ENCODE measurements around the gene SERPINA12. TPM values are rescaled to one million over a fixed set of nuclear protein-coding genes. Genes with fewer than 3 reads are reported as not detected.

SERPINA12 gene
- polyA plus RNA-seq, 1 donor: not detected

GRCh38 chr14:94545131-94545841, 36.0 kb upstream of the SERPINA12 start:
- WGBS (ENCODE audit: insufficient coverage, low lambda C conversion rate): no CpG with 5 or more reads among the region's 15 CpGs
- no peak overlapping the region for H3K4me3 ChIP-seq (ENCODE audit: low read length)
- H3K36me3 ChIP-seq (ENCODE audit: control insufficient read depth, insufficient read depth, low read length): no peaks in the 10 kb centered on the region
- no peak overlapping the region for H3K27ac ChIP-seq (ENCODE audit: low read length)
- no peaks in the 10 kb centered on the region for H3K27me3 ChIP-seq (ENCODE audit: control insufficient read depth, insufficient read depth, low read length)
- no peaks in the 10 kb centered on the region for H3K9me3 ChIP-seq (ENCODE audit: control insufficient read depth, low read depth, low read length)
- no peak for DNase-seq
- peaks cover 15% of the 10 kb centered on the region for H3K4me1 ChIP-seq (ENCODE audit: control insufficient read depth, insufficient read depth, low read length)

DNA sequence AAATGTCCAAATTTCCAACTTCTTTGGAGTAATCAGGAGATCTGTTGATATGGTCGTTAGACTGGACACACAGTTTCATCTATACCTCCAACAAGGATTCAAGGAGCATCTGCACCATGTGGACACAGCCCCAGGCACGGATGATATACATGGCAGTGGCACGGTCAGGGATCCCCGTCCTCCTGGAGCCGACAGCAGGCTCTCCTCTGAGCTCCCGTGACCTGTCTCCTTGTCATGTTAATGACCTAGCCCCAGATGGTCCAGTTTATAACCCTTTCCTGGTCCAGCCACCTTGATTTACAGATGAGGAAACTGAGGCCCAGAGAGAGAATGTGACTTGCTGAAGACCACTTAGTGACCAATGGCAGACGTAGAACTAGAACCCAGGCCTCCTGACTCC, 35.5 kb upstream of the SERPINA12 start:
- 60% methylated on average over 1 of the region's 7 CpGs for WGBS (ENCODE audit: insufficient coverage, low lambda C conversion rate)
- no peaks in the 10 kb centered on the region for H3K9me3 ChIP-seq (ENCODE audit: control insufficient read depth, low read depth, low read length)
- H3K27ac ChIP-seq (ENCODE audit: low read length): no peak overlapping the region
- peaks cover 19% of the 10 kb centered on the region for H3K4me1 ChIP-seq (ENCODE audit: control insufficient read depth, insufficient read depth, low read length)
- no peak for DNase-seq
- no peaks in the 10 kb centered on the region for H3K36me3 ChIP-seq (ENCODE audit: control insufficient read depth, insufficient read depth, low read length)
- no peak overlapping the region for H3K4me3 ChIP-seq (ENCODE audit: low read length)
- H3K27me3 ChIP-seq (ENCODE audit: control insufficient read depth, insufficient read depth, low read length): no peaks in the 10 kb centered on the region

GRCh38 chr14:94543449-94544124, 34.3 kb upstream of the SERPINA12 start:
- Histone ChIP-seq H3K4me1 (ENCODE audit: control insufficient read depth, insufficient read depth, low read length) (peaks cover 19% of the 10 kb centered on the region), H3K4me3 (ENCODE audit: low read length) (no peak overlapping the region), H3K27me3 (ENCODE audit: control insufficient read depth, insufficient read depth, low read length) (no peaks in the 10 kb centered on the region), H3K27ac (ENCODE audit: low read length) (no peak overlapping the region), H3K9me3 (ENCODE audit: control insufficient read depth, low read depth, low read length) (no peaks in the 10 kb centered on the region), H3K36me3 (ENCODE audit: control insufficient read depth, insufficient read depth, low read length) (no peaks in the 10 kb centered on the region)
- no CpG with 5 or more reads among the region's 15 CpGs for WGBS (ENCODE audit: insufficient coverage, low lambda C conversion rate)
- DNase-seq: no peak

DNA sequence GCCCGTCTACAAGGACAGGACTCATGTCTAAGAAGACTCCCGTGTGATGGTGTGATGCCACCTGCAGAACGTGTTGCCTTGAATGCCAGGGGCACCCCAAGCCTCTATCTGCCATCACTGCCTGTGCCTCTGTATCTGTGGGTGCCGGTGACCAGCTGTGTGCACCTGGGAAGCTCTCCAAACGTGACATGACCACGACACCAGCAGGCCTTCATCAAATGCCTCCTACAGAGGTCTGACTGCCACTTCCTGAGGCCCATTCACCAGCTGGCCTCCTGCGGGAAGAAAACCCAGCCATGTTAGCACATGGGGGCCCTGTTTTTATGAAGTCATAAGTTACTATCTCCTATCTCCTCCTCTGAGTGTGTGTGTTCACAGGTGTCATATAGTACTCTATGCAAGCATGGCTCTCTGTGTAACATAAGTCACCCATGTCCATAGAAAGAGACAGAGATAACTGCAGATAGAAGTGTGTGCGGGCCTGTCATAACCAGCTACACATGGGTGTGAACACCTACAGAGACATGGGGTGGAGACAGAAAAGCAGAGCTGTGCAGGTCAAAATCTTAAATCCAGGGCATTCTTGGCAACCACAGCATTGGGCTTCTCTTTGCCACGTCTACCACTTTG, 33.7 kb upstream of the SERPINA12 start:
- H3K27ac ChIP-seq (ENCODE audit: low read length): no peak overlapping the region
- no peaks in the 10 kb centered on the region for H3K36me3 ChIP-seq (ENCODE audit: control insufficient read depth, insufficient read depth, low read length)
- no peaks in the 10 kb centered on the region for H3K27me3 ChIP-seq (ENCODE audit: control insufficient read depth, insufficient read depth, low read length)
- DNase-seq: peak in 1 of 2 donors; percentile 54
- H3K9me3 ChIP-seq (ENCODE audit: control insufficient read depth, low read depth, low read length): no peaks in the 10 kb centered on the region
- peaks cover 19% of the 10 kb centered on the region for H3K4me1 ChIP-seq (ENCODE audit: control insufficient read depth, insufficient read depth, low read length)
- no peak overlapping the region for H3K4me3 ChIP-seq (ENCODE audit: low read length)
- no CpG with 5 or more reads among the region's 9 CpGs for WGBS (ENCODE audit: insufficient coverage, low lambda C conversion rate)

GRCh38 chr14:94542111-94542810, 33.0 kb upstream of the SERPINA12 start:
- no CpG with 5 or more reads among the region's 12 CpGs for WGBS (ENCODE audit: insufficient coverage, low lambda C conversion rate)

GRCh38 chr14:94541234-94541975, 32.1 kb upstream of the SERPINA12 start:
- no peak overlapping the region for H3K27ac ChIP-seq (ENCODE audit: low read length)
- H3K4me1 ChIP-seq (ENCODE audit: control insufficient read depth, insufficient read depth, low read length): peaks cover 19% of the 10 kb centered on the region
- H3K4me3 ChIP-seq (ENCODE audit: low read length): no peak overlapping the region
- no peak for DNase-seq
- no peaks in the 10 kb centered on the region for H3K27me3 ChIP-seq (ENCODE audit: control insufficient read depth, insufficient read depth, low read length)
- no peaks in the 10 kb centered on the region for H3K36me3 ChIP-seq (ENCODE audit: control insufficient read depth, insufficient read depth, low read length)
- no CpG with 5 or more reads among the region's 9 CpGs for WGBS (ENCODE audit: insufficient coverage, low lambda C conversion rate)
- H3K9me3 ChIP-seq (ENCODE audit: control insufficient read depth, low read depth, low read length): no peaks in the 10 kb centered on the region

More at GRCh38 chr14:94542111-94542810, 33.0 kb upstream of the SERPINA12 start:
- Histone ChIP-seq H3K27me3 (ENCODE audit: control insufficient read depth, insufficient read depth, low read length) (no peaks in the 10 kb centered on the region), H3K4me1 (ENCODE audit: control insufficient read depth, insufficient read depth, low read length) (peaks cover 19% of the 10 kb centered on the region), H3K36me3 (ENCODE audit: control insufficient read depth, insufficient read depth, low read length) (no peaks in the 10 kb centered on the region), H3K9me3 (ENCODE audit: control insufficient read depth, low read depth, low read length) (no peaks in the 10 kb centered on the region), H3K27ac (ENCODE audit: low read length) (no peak overlapping the region), H3K4me3 (ENCODE audit: low read length) (no peak overlapping the region)
- DNase-seq: no peak

GRCh38 chr14:94540031-94540794, 30.9 kb upstream of the SERPINA12 start:
- Histone ChIP-seq H3K27me3 (ENCODE audit: control insufficient read depth, insufficient read depth, low read length) (no peaks in the 10 kb centered on the region), H3K4me3 (ENCODE audit: low read length) (no peak overlapping the region), H3K9me3 (ENCODE audit: control insufficient read depth, low read depth, low read length) (no peaks in the 10 kb centered on the region), H3K4me1 (ENCODE audit: control insufficient read depth, insufficient read depth, low read length) (peaks cover 19% of the 10 kb centered on the region), H3K36me3 (ENCODE audit: control insufficient read depth, insufficient read depth, low read length) (no peaks in the 10 kb centered on the region), H3K27ac (ENCODE audit: low read length) (peak overlapping the region; percentile 5)
- peak in 1 of 2 donors; percentile 67 for DNase-seq
- no CpG with 5 or more reads among the region's 13 CpGs for WGBS (ENCODE audit: insufficient coverage, low lambda C conversion rate)

GRCh38 chr14:94539181-94539580, 29.9 kb upstream of the SERPINA12 start:
- H3K9me3 ChIP-seq (ENCODE audit: control insufficient read depth, low read depth, low read length): no peaks in the 10 kb centered on the region
- no peaks in the 10 kb centered on the region for H3K36me3 ChIP-seq (ENCODE audit: control insufficient read depth, insufficient read depth, low read length)
- H3K27ac ChIP-seq (ENCODE audit: low read length): no peak overlapping the region
- H3K27me3 ChIP-seq (ENCODE audit: control insufficient read depth, insufficient read depth, low read length): no peaks in the 10 kb centered on the region
- no peak overlapping the region for H3K4me3 ChIP-seq (ENCODE audit: low read length)
- H3K4me1 ChIP-seq (ENCODE audit: control insufficient read depth, insufficient read depth, low read length): peaks cover 19% of the 10 kb centered on the region
- 83% methylated on average over 1 of the region's 7 CpGs for WGBS (ENCODE audit: insufficient coverage, low lambda C conversion rate)
- DNase-seq: no peak

DNA sequence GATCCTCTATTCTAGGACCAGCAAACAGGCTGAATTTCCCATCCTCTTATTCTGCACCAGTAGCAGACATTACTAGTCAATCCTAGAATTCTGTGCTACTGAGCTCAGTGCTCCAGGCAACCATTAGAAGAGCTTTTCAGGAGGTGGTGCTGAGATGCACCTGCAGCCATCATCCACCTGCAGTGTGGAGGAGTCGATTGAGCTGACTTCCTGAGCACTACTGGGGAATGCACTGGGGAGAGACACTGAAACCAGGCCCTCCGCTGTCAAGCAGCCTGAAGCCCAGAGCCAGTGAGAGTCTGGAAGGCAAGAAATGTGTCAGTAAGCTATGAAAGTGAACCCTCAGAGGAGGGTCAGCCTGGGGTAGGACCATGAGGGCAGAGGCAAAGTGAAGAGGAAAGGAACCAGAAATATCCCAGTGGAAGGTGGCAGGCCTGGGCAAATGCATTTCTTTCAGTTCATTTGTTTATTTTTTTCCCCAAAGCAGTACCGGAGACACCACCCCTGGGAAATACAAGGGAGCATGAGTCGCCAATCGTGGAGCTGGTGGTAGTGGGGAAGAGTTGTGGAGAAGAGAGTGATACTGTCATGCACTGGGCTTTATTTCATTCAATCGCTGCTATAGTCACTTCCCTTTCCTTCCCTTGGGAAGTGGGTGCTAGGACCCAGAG, 28.9 kb upstream of the SERPINA12 start:
- Histone ChIP-seq H3K4me3 (ENCODE audit: low read length) (no peak overlapping the region), H3K36me3 (ENCODE audit: control insufficient read depth, insufficient read depth, low read length) (no peaks in the 10 kb centered on the region), H3K9me3 (ENCODE audit: control insufficient read depth, low read depth, low read length) (no peaks in the 10 kb centered on the region), H3K4me1 (ENCODE audit: control insufficient read depth, insufficient read depth, low read length) (peaks cover 13% of the 10 kb centered on the region), H3K27ac (ENCODE audit: low read length) (no peak overlapping the region), H3K27me3 (ENCODE audit: control insufficient read depth, insufficient read depth, low read length) (no peaks in the 10 kb centered on the region)
- no peak for DNase-seq
- WGBS (ENCODE audit: insufficient coverage, low lambda C conversion rate): 100% methylated on average over 3 of the region's 6 CpGs

Data from large intestine (tissue), 3 donors.